ENCODE measurements around the gene ERCC5. TPM values are rescaled to one million over a fixed set of nuclear protein-coding genes. Genes with fewer than 3 reads are reported as not detected.
A peak's percentile ranks its signal among the peaks of the same experiment; 100 is the strongest.

The ERCC5 gene
- total and polyA plus RNA-seq, 9 of the 15 experiments (the other 6 are each of a cell fraction or from before 2014, with no cell fraction given): 7.4 to 43.1 (median 33.9) TPM

GRCh38 chr13:102800145-102801041 is 45.4 kb upstream of the ERCC5 start (continued):
- TF ChIP-seq REST (IDR thresholded peaks at IDR 0.05; ENCODE audit: borderline replicate concordance): peak; percentile 37; the same call in 1 of the 2 replicates
- no peak for TF ChIP-seq REST (CRISPR knock-in tag; IDR thresholded peaks at IDR 0.05; ENCODE audit: low read depth)
- no peak for TF ChIP-seq HNRNPH1 (optimal IDR thresholded peaks at IDR 0.05; ENCODE audit: low read depth, low read length)
- no peak for TF ChIP-seq BCOR (IDR thresholded peaks at IDR 0.05)
- no peak for TF ChIP-seq ZNF121 (CRISPR knock-in tag; conservative IDR thresholded peaks at IDR 0.05)
- peak; percentile 65; the same call in 1 of the 2 replicates for TF ChIP-seq PHF8 (IDR thresholded peaks at IDR 0.05; ENCODE audit: borderline replicate concordance, low read length)
- TF ChIP-seq SMARCC2 (IDR thresholded peaks at IDR 0.05; ENCODE audit: low read depth): no peak
- TF ChIP-seq TCF7 (IDR thresholded peaks at IDR 0.05; ENCODE audit: borderline replicate concordance): no peak
- 0 out of 2 replicates have a peak, but pooled peaks have one; percentile 22 for TF ChIP-seq SOX6 (IDR thresholded peaks at IDR 0.05)
- no peak for TF ChIP-seq ZNF75A (CRISPR knock-in tag; IDR thresholded peaks at IDR 0.05)
- TF ChIP-seq CHD2 (IDR thresholded peaks at IDR 0.05; ENCODE audit: low read depth, low read length): no peak
- peak; percentile 46 for TF ChIP-seq CBFA2T3 (IDR thresholded peaks at IDR 0.05)
- no peak for TF ChIP-seq KLF1 (tag; IDR thresholded peaks at IDR 0.05)
- no peak for TF ChIP-seq COPS2 (conservative IDR thresholded peaks at IDR 0.05)
- TF ChIP-seq ZNF507 (tag; conservative IDR thresholded peaks at IDR 0.05): no peak
- TF ChIP-seq KLF6 (CRISPR knock-in tag; IDR thresholded peaks at IDR 0.05; ENCODE audit: borderline replicate concordance): no peak
- no peak for TF ChIP-seq ZNF551 (CRISPR knock-in tag; IDR thresholded peaks at IDR 0.05)
- TF ChIP-seq NR4A1 (CRISPR knock-in tag; IDR thresholded peaks at IDR 0.05): no peak
- no peak for TF ChIP-seq NR4A1 (tag; IDR thresholded peaks at IDR 0.05)
- no peak for TF ChIP-seq LCOR (CRISPR knock-in tag; IDR thresholded peaks at IDR 0.05)
- no peak for TF ChIP-seq ZNF707 (CRISPR knock-in tag; conservative IDR thresholded peaks at IDR 0.05)
- TF ChIP-seq, protein P1, sequence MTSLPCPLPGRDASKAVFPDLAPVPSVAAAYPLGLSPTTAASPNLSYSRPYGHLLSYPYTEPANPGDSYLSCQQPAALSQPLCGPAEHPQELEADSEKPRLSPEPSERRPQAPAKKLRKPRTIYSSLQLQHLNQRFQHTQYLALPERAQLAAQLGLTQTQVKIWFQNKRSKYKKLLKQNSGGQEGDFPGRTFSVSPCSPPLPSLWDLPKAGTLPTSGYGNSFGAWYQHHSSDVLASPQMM (CRISPR knock-in tag; IDR thresholded peaks at IDR 0.05): no peak

Data from K562 (cell line).